GM12878 (cell line): Measurements from ENCODE around the gene INAFM1. TPM values are rescaled to one million over a fixed set of nuclear protein-coding genes. Genes with fewer than 3 reads are reported as not detected.

Source experiments
- CHD2 ChIP-seq: IDR thresholded peaks from 2 replicates; pipeline ENCODE4 v1.6.1; 2011; ENCODE audit warnings: low read depth, low read length, improper control_type of control experiment, borderline replicate concordance
- EED ChIP-seq: sonication (generic); IDR thresholded peaks from 2 replicates; pipeline ENCODE4 v1.6.1; 2016; ENCODE audit warnings: antibody characterized with exemption, low read depth
- EZH2 ChIP-seq: IDR thresholded peaks from 2 replicates; pipeline ENCODE4 v1.6.1; 2012; ENCODE audit warnings: low read depth, mild to moderate bottlenecking, control low read depth, inconsistent platforms, low read length, borderline replicate concordance; ENCODE audit not compliant: control insufficient read depth
- IRF4 ChIP-seq: IDR thresholded peaks from 2 replicates; pipeline ENCODE4 v1.6.1; 2011; ENCODE audit warnings: low read depth, low read length
- KDM1A ChIP-seq: fragments of 200-600 bp; sonication (generic); IDR thresholded peaks from 2 replicates; pipeline ENCODE4 v1.6.1; 2016; ENCODE audit warnings: borderline replicate concordance
- MTA3 ChIP-seq: IDR thresholded peaks from 2 replicates; pipeline ENCODE4 v1.6.1; 2012; ENCODE audit warnings: low read length, inconsistent platforms, borderline replicate concordance
- MYB ChIP-seq: fragments of 150-350 bp; IDR thresholded peaks from 2 replicates; pipeline ENCODE4 v1.6.1; 2014; ENCODE audit warnings: mild to moderate bottlenecking, low read depth, low read length, borderline replicate concordance
- NBN ChIP-seq: fragments of 450-650 bp; IDR thresholded peaks from 2 replicates; pipeline ENCODE4 v1.6.1; 2016
- NR2F1 ChIP-seq: fragments of 450-650 bp; conservative IDR thresholded peaks from 2 replicates; pipeline ENCODE4 v1.6.1; 2017; ENCODE audit warnings: mild to moderate bottlenecking
- RCOR1 ChIP-seq: conservative IDR thresholded peaks from 2 replicates; pipeline ENCODE4 v1.6.1; 2012; ENCODE audit warnings: low read depth, low read length, improper control_type of control experiment
- YBX1 ChIP-seq: fragments of 450-650 bp; IDR thresholded peaks from 2 replicates; pipeline ENCODE4 v1.6.1; 2016; ENCODE audit warnings: antibody characterized with exemption
- ZBED1 ChIP-seq: IDR thresholded peaks from 2 replicates; pipeline ENCODE4 v1.6.1; 2016; ENCODE audit warnings: borderline replicate concordance
- ZNF207 ChIP-seq: fragments of 450-650 bp; IDR thresholded peaks from 2 replicates; pipeline ENCODE4 v1.6.1; 2014; ENCODE audit warnings: antibody characterized with exemption, mild to moderate bottlenecking, borderline replicate concordance
- ZNF217 ChIP-seq: fragments of 450-650 bp; IDR thresholded peaks from 2 replicates; pipeline ENCODE4 v1.6.1; 2017; ENCODE audit warnings: antibody characterized with exemption, mild to moderate bottlenecking
- polyA plus RNA-seq, 11 experiments: library from polyadenylated mRNA; depleted of rRNA in 4 of 11; unstranded in 6 of 11; stranded (reverse) in 5 of 11; fragments of >200 nt; fragmentation: Nextera tagmentation in 4 of 11; fragmentation: Illumina TruSeq in 1 of 11; extraction: Ambion mirVana in 4 of 11; extraction: Trizol in 1 of 11; gene quantifications; 1 replicate in 1 of 11; 2 replicates in 10 of 11; pipeline versions ENCODE4 v1.2.1 to v1.2.3, GENCODE V29; 2011 to 2016; ENCODE audit warnings: inconsistent platforms in 2 of 11, missing spikeins in 2 of 11, low read depth in 1 of 11
- total RNA-seq, 4 experiments: library from RNA; depleted of rRNA in 3 of 4; stranded (reverse); fragments of >200 nt in 3 of 4; fragmentation: Illumina TruSeq in 1 of 4; extraction: Trizol in 1 of 4; gene quantifications; 2 replicates each; pipeline versions ENCODE4 v1.2.1 to v1.2.3, GENCODE V29; 2013 to 2021
- TF ChIP-seq, protein P1 (sequence below): IDR thresholded peaks from 2 replicates; pipeline ENCODE4 v1.6.1; 2011; ENCODE audit warnings: low read depth, mild to moderate bottlenecking, low read length, moderate library complexity, borderline replicate concordance; ENCODE audit errors: extremely low read depth
- TF ChIP-seq, protein P2 (sequence below): fragments of 450-650 bp; IDR thresholded peaks from 2 replicates; pipeline ENCODE4 v1.6.1; 2018; ENCODE audit warnings: mild to moderate bottlenecking, low read depth, moderate library complexity; ENCODE audit not compliant: partially characterized antibody
- TF ChIP-seq, protein P3 (sequence below): fragments of 450-650 bp; IDR thresholded peaks from 2 replicates; pipeline ENCODE4 v1.6.1; 2017; ENCODE audit warnings: low read depth, mild to moderate bottlenecking, moderate library complexity
- TF ChIP-seq, protein P4 (sequence below): fragments of 450-650 bp; IDR thresholded peaks from 2 replicates; pipeline ENCODE4 v1.6.1; 2014; ENCODE audit warnings: mild to moderate bottlenecking
- TF ChIP-seq, protein P5 (sequence below): IDR thresholded peaks from 2 replicates; pipeline ENCODE4 v1.6.1; 2012; ENCODE audit warnings: improper control_type of control experiment, low read depth, low read length; ENCODE audit not compliant: insufficient replicate concordance

Gene INAFM1
- total and polyA plus RNA-seq, 10 of the 15 experiments (the other 5 are each of a cell fraction or from before 2014, with no cell fraction given): 0.57 to 6.8 (median 1.1) TPM; not detected in 1

DNA sequence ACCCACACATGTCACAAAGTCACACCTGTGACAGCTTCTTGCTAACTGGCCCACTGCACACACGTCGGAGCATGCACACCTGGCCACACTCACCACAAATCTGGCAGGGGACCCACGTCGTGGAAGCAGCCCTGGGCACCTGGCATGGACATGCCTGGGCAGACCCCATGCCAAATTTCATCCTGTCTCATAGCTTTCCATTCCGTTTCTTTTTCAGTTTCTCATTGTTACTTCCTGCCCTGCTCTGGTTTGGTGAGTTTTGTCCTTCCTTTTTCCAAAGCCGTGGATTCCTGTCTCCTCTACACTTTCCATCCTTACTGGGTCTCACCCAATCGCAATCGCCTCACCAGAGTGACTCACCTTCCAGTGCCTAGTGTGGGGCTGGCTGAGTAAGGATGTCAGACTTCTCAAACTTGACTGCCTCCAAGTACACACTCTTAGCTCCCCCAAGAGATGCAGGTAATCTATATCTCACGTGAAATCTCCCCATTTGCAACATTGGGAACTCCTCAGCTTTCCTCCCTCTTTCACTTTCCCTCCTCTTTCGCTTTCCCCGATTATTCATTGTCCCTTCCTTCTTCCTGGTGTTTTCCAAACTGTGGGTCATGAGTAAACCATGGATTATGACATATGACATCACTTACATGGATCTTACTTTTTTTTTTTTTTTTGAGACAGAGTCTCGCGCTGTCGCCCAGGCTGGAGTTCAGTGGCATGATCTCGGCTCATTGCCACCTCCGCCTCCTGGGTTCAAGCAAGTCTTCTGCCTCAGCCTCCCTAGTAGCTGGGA is 42.1 kb upstream of the INAFM1 start (continued):
- TF ChIP-seq, protein P1, sequence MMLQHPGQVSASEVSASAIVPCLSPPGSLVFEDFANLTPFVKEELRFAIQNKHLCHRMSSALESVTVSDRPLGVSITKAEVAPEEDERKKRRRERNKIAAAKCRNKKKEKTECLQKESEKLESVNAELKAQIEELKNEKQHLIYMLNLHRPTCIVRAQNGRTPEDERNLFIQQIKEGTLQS: no peak
- 0 out of 2 replicates have a peak, but pooled peaks have one; percentile 11 for TF ChIP-seq ZBED1
- TF ChIP-seq KDM1A: no peak
- no peak for TF ChIP-seq NR2F1
- TF ChIP-seq EED: peak; percentile 55
- no peak for TF ChIP-seq IRF4
- TF ChIP-seq, protein P2, sequence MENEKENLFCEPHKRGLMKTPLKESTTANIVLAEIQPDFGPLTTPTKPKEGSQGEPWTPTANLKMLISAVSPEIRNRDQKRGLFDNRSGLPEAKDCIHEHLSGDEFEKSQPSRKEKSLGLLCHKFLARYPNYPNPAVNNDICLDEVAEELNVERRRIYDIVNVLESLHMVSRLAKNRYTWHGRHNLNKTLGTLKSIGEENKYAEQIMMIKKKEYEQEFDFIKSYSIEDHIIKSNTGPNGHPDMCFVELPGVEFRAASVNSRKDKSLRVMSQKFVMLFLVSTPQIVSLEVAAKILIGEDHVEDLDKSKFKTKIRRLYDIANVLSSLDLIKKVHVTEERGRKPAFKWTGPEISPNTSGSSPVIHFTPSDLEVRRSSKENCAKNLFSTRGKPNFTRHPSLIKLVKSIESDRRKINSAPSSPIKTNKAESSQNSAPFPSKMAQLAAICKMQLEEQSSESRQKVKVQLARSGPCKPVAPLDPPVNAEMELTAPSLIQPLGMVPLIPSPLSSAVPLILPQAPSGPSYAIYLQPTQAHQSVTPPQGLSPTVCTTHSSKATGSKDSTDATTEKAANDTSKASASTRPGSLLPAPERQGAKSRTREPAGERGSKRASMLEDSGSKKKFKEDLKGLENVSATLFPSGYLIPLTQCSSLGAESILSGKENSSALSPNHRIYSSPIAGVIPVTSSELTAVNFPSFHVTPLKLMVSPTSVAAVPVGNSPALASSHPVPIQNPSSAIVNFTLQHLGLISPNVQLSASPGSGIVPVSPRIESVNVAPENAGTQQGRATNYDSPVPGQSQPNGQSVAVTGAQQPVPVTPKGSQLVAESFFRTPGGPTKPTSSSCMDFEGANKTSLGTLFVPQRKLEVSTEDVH: no peak
- no peak for TF ChIP-seq EZH2
- TF ChIP-seq, protein P3, sequence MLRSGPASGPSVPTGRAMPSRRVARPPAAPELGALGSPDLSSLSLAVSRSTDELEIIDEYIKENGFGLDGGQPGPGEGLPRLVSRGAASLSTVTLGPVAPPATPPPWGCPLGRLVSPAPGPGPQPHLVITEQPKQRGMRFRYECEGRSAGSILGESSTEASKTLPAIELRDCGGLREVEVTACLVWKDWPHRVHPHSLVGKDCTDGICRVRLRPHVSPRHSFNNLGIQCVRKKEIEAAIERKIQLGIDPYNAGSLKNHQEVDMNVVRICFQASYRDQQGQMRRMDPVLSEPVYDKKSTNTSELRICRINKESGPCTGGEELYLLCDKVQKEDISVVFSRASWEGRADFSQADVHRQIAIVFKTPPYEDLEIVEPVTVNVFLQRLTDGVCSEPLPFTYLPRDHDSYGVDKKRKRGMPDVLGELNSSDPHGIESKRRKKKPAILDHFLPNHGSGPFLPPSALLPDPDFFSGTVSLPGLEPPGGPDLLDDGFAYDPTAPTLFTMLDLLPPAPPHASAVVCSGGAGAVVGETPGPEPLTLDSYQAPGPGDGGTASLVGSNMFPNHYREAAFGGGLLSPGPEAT: peak; percentile 41; the same call in 1 of the 2 replicates
- TF ChIP-seq YBX1: no peak
- TF ChIP-seq NBN: peak; percentile 37
- no peak for TF ChIP-seq CHD2
- TF ChIP-seq MTA3: 0 out of 2 replicates have a peak, but pooled peaks have one; percentile 76
- no peak for TF ChIP-seq MYB
- TF ChIP-seq ZNF207: no peak
- TF ChIP-seq RCOR1: no peak
- TF ChIP-seq, protein P4, sequence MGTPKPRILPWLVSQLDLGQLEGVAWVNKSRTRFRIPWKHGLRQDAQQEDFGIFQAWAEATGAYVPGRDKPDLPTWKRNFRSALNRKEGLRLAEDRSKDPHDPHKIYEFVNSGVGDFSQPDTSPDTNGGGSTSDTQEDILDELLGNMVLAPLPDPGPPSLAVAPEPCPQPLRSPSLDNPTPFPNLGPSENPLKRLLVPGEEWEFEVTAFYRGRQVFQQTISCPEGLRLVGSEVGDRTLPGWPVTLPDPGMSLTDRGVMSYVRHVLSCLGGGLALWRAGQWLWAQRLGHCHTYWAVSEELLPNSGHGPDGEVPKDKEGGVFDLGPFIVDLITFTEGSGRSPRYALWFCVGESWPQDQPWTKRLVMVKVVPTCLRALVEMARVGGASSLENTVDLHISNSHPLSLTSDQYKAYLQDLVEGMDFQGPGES: no peak
- no peak for TF ChIP-seq ZNF217
- TF ChIP-seq, protein P5, sequence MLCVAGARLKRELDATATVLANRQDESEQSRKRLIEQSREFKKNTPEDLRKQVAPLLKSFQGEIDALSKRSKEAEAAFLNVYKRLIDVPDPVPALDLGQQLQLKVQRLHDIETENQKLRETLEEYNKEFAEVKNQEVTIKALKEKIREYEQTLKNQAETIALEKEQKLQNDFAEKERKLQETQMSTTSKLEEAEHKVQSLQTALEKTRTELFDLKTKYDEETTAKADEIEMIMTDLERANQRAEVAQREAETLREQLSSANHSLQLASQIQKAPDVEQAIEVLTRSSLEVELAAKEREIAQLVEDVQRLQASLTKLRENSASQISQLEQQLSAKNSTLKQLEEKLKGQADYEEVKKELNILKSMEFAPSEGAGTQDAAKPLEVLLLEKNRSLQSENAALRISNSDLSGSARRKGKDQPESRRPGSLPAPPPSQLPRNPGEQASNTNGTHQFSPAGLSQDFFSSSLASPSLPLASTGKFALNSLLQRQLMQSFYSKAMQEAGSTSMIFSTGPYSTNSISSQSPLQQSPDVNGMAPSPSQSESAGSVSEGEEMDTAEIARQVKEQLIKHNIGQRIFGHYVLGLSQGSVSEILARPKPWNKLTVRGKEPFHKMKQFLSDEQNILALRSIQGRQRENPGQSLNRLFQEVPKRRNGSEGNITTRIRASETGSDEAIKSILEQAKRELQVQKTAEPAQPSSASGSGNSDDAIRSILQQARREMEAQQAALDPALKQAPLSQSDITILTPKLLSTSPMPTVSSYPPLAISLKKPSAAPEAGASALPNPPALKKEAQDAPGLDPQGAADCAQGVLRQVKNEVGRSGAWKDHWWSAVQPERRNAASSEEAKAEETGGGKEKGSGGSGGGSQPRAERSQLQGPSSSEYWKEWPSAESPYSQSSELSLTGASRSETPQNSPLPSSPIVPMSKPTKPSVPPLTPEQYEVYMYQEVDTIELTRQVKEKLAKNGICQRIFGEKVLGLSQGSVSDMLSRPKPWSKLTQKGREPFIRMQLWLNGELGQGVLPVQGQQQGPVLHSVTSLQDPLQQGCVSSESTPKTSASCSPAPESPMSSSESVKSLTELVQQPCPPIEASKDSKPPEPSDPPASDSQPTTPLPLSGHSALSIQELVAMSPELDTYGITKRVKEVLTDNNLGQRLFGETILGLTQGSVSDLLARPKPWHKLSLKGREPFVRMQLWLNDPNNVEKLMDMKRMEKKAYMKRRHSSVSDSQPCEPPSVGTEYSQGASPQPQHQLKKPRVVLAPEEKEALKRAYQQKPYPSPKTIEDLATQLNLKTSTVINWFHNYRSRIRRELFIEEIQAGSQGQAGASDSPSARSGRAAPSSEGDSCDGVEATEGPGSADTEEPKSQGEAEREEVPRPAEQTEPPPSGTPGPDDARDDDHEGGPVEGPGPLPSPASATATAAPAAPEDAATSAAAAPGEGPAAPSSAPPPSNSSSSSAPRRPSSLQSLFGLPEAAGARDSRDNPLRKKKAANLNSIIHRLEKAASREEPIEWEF: no peak
